HepG2 (cell line): ENCODE results near the gene CSNK1D. TPM values are rescaled to one million over a fixed set of nuclear protein-coding genes. Genes with fewer than 3 reads are reported as not detected.

Experiments
- AGO1 ChIP-seq: fragments of 200-400 bp; formaldehyde crosslinking; IDR thresholded peaks from 2 replicates; pipeline ENCODE4 v1.6.1; 2017; ENCODE audit warnings: mild to moderate bottlenecking, low read depth, low read length, moderate library complexity; ENCODE audit not compliant: poor library complexity, severe bottlenecking
- GATA4 ChIP-seq: sonication (generic); IDR thresholded peaks from 2 replicates; pipeline ENCODE4 v1.6.1; 2016; ENCODE audit warnings: antibody characterized with exemption, low read depth, borderline replicate concordance
- KAT7 ChIP-seq: IDR thresholded peaks from 2 replicates; pipeline ENCODE4 v1.6.1; 2018; ENCODE audit warnings: borderline replicate concordance, missing compliant biosample characterization
- KDM6A ChIP-seq: IDR thresholded peaks from 2 replicates; pipeline ENCODE4 v1.6.1; 2016; ENCODE audit warnings: low read depth
- MAX ChIP-seq: IDR thresholded peaks from 2 replicates; pipeline ENCODE4 v1.6.1; 2012; ENCODE audit warnings: inconsistent platforms
- SOX13 ChIP-seq, 3 experiments: fragments of 450-650 bp in 1 of 3; sonication (generic) in 1 of 3; formaldehyde crosslinking in 1 of 3; IDR thresholded peaks in 2 of 3; conservative IDR thresholded peaks in 1 of 3; 2 replicates each; pipeline versions ENCODE4 v1.5.0 to v1.6.1; 2016 to 2020; ENCODE audit warnings: antibody characterized with exemption in 1 of 3, mild to moderate bottlenecking in 1 of 3, missing compliant biosample characterization in 1 of 3, missing genetic modification reagents in 1 of 3, moderate library complexity in 1 of 3
- TEAD3 ChIP-seq: optimal IDR thresholded peaks from 2 replicates; pipeline ENCODE3; 2016; ENCODE audit warnings: borderline replicate concordance
- ZBTB43 ChIP-seq: sonication (generic); formaldehyde crosslinking; conservative IDR thresholded peaks from 2 replicates; pipeline ENCODE4 v1.4.0; 2020; ENCODE audit warnings: missing genetic modification reagents
- ZFP1 ChIP-seq: IDR thresholded peaks from 2 replicates; pipeline ENCODE4 v1.6.1; 2016
- ZNF20 ChIP-seq: sonication (generic); formaldehyde crosslinking; IDR thresholded peaks from 2 replicates; pipeline ENCODE4 v1.4.0; 2020; ENCODE audit warnings: mild to moderate bottlenecking, moderate library complexity, missing genetic modification reagents
- ZNF318 ChIP-seq: sonication (generic); formaldehyde crosslinking; IDR thresholded peaks from 2 replicates; pipeline ENCODE4 v1.4.0; 2020; ENCODE audit warnings: mild to moderate bottlenecking, missing genetic modification reagents
- ZNF557 ChIP-seq: sonication (generic); formaldehyde crosslinking; IDR thresholded peaks from 2 replicates; pipeline ENCODE4 v1.4.0; 2020; ENCODE audit warnings: missing genetic modification reagents
- polyA plus RNA-seq, 8 experiments: library from polyadenylated mRNA; depleted of rRNA in 3 of 8; stranded (reverse) in 7 of 8; unstranded in 1 of 8; fragments of >200 nt; fragmentation: Illumina TruSeq in 4 of 8; extraction: Trizol in 4 of 8; gene quantifications; 2 replicates each; pipeline versions ENCODE4 v1.2.1 to v1.2.3, GENCODE V29; 2011 to 2016; ENCODE audit warnings: low read depth in 4 of 8, missing spikeins in 1 of 8, mixed read lengths in 1 of 8; ENCODE audit not compliant: insufficient read depth in 1 of 8
- total RNA-seq, 5 experiments: library from RNA; depleted of rRNA; stranded (reverse); fragments of >200 nt; fragmentation: Illumina TruSeq; extraction: Trizol; gene quantifications; 2 replicates each; pipeline ENCODE4 v1.2.3, GENCODE V29; 2016; ENCODE audit warnings: low read depth in 1 of 5
- TF ChIP-seq, protein P1 (sequence below): sonication (generic); formaldehyde crosslinking; IDR thresholded peaks from 2 replicates; pipeline ENCODE4; 2020; ENCODE audit warnings: missing genetic modification reagents, mild to moderate bottlenecking, borderline replicate concordance
- TF ChIP-seq, protein P2 (sequence below): sonication (generic); formaldehyde crosslinking; IDR thresholded peaks from 2 replicates; pipeline ENCODE4 v1.4.0; 2020; ENCODE audit warnings: missing genetic modification reagents, borderline replicate concordance

Gene CSNK1D
- total and polyA plus RNA-seq, 2 of the 13 experiments (the other 11 are each of a cell fraction or from before 2014, with no cell fraction given), result 31.5 to 128 TPM

GRCh38 chr17:82318169-82318498 lies 44.6 kb upstream of the CSNK1D start (continued):
- TF ChIP-seq, protein P1, sequence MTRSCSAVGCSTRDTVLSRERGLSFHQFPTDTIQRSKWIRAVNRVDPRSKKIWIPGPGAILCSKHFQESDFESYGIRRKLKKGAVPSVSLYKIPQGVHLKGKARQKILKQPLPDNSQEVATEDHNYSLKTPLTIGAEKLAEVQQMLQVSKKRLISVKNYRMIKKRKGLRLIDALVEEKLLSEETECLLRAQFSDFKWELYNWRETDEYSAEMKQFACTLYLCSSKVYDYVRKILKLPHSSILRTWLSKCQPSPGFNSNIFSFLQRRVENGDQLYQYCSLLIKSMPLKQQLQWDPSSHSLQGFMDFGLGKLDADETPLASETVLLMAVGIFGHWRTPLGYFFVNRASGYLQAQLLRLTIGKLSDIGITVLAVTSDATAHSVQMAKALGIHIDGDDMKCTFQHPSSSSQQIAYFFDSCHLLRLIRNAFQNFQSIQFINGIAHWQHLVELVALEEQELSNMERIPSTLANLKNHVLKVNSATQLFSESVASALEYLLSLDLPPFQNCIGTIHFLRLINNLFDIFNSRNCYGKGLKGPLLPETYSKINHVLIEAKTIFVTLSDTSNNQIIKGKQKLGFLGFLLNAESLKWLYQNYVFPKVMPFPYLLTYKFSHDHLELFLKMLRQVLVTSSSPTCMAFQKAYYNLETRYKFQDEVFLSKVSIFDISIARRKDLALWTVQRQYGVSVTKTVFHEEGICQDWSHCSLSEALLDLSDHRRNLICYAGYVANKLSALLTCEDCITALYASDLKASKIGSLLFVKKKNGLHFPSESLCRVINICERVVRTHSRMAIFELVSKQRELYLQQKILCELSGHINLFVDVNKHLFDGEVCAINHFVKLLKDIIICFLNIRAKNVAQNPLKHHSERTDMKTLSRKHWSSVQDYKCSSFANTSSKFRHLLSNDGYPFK (CRISPR knock-in tag), result no peak
- no peak for TF ChIP-seq ZNF318
- no peak for TF ChIP-seq GATA4
- TF ChIP-seq ZNF557 (CRISPR knock-in tag), result no peak
- TF ChIP-seq AGO1, result peak; percentile 21
- peak; percentile 72 for TF ChIP-seq MAX
- no peak for TF ChIP-seq ZFP1 (CRISPR knock-in tag)
- no peak for TF ChIP-seq KDM6A (CRISPR knock-in tag)
- no peak for TF ChIP-seq KAT7 (CRISPR knock-in tag)
- no peak for TF ChIP-seq ZNF20 (CRISPR knock-in tag)
- TF ChIP-seq ZBTB43, result no peak; the same call in 1 of the 2 replicates
- TF ChIP-seq, protein P2, sequence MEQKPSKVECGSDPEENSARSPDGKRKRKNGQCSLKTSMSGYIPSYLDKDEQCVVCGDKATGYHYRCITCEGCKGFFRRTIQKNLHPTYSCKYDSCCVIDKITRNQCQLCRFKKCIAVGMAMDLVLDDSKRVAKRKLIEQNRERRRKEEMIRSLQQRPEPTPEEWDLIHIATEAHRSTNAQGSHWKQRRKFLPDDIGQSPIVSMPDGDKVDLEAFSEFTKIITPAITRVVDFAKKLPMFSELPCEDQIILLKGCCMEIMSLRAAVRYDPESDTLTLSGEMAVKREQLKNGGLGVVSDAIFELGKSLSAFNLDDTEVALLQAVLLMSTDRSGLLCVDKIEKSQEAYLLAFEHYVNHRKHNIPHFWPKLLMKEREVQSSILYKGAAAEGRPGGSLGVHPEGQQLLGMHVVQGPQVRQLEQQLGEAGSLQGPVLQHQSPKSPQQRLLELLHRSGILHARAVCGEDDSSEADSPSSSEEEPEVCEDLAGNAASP (CRISPR knock-in tag), result no peak
- no peak for TF ChIP-seq SOX13 (IDR thresholded peaks at IDR 0.05)
- no peak for TF ChIP-seq SOX13 (CRISPR knock-in tag; conservative IDR thresholded peaks at IDR 0.05 in 1 of 2, IDR thresholded peaks at IDR 0.05 in 1 of 2)
- TF ChIP-seq TEAD3 (CRISPR knock-in tag), result no peak
